ENCODE results near the gene BCAP29.

- TF ChIP-seq POLR2A (conservative IDR thresholded peaks at IDR 0.05) (no peak), CTCF (IDR thresholded peaks at IDR 0.05 in 2 of 3, conservative IDR thresholded peaks at IDR 0.05 in 1 of 3; ENCODE audit: insufficient read depth in 2 of 3, low read depth in 1 of 3, low read length in 3 of 3) (peak in 1 of 3 experiments; percentile 26; a peak in 1 of 6 replicates), ZNF274 (IDR thresholded peaks at IDR 0.05; ENCODE audit: borderline replicate concordance, low read depth, low read length) (no peak), PREB (CRISPR knock-in tag; IDR thresholded peaks at IDR 0.05) (no peak), NCOA4 (IDR thresholded peaks at IDR 0.05; ENCODE audit: partially characterized antibody) (no peak), KAT7 (CRISPR knock-in tag; IDR thresholded peaks at IDR 0.05; ENCODE audit: borderline replicate concordance) (no peak), STAT6 (CRISPR knock-in tag; IDR thresholded peaks at IDR 0.05) (no peak), POLR2AphosphoS5 (IDR thresholded peaks at IDR 0.05; ENCODE audit: control insufficient read depth, insufficient read depth, low read depth, low read length) (no peak), NRF1 (conservative IDR thresholded peaks at IDR 0.05 in 1 of 2, IDR thresholded peaks at IDR 0.05 in 1 of 2) (no peak), HNRNPLL (IDR thresholded peaks at IDR 0.05; ENCODE audit: low read depth, low read length, poor library complexity, severe bottlenecking) (no peak), PPARD (CRISPR knock-in tag; IDR thresholded peaks at IDR 0.05) (no peak), TAF1 (IDR thresholded peaks at IDR 0.05; ENCODE audit: control insufficient read depth, extremely low read depth, insufficient read depth, low read length, severe bottlenecking) (no peak)
Observed at GRCh38 chr7:107570298-107570697, 9.7 kb upstream of the BCAP29 start.
